ENCODE results near the gene SYTL2. TPM values are rescaled to one million over a fixed set of nuclear protein-coding genes. Genes with fewer than 3 reads are reported as not detected.

The SYTL2 gene
- total RNA-seq, 4 donors from 2014 or later = 140 to 1,280 (median 344) TPM

- H3K4me1 ChIP-seq = peaks cover 0 to 46% (median 19%) of the 10 kb centered on the region in 4 donors
- H3K36me3 ChIP-seq = no peaks in the 10 kb centered on the region
- TF ChIP-seq CTCF (IDR thresholded peaks at IDR 0.05) (no peak), POLR2AphosphoS5 (IDR thresholded peaks at IDR 0.05) (no peak), POLR2A (IDR thresholded peaks at IDR 0.05) (no peak), EP300 (IDR thresholded peaks at IDR 0.05; ENCODE audit: low read depth) (no peak)
- peak overlapping the region in 3 of 4 donors; percentile 63 to 66 (median 64) for H3K27ac ChIP-seq
- intact Hi-C loops (cut with DNase I; ENCODE audit: low total_unique reads) (no loop called here), in situ Hi-C loops (cut with MboI; ENCODE audit: low pct_ligation_motif_present in 1 of 4, low pct_unique_long_range_greater_than_20kb in 1 of 4, low sequenced_read_pairs in 3 of 4) (no loop called here)
- WGBS, 2 donors (ENCODE audit: low coverage in 1 of 2) = 73% methylated on average over 4 of the region's 4 CpGs; no CpG with 5 or more reads in 1 of the 2 donors
- H3K4me3 ChIP-seq = no peak overlapping the region
- no peaks in the 10 kb centered on the region for H3K9me3 ChIP-seq
- DNase-seq = no peak
- H3K27me3 ChIP-seq = no peaks in the 10 kb centered on the region
Measured at GRCh38 chr11:85800595-85801342, 10.2 kb downstream of the SYTL2 start.

- Histone ChIP-seq H3K9me3 (no peaks in the 10 kb centered on the region), H3K27ac (peak overlapping the region; percentile 58 to 66 (median 64)), H3K27me3 (no peaks in the 10 kb centered on the region), H3K4me1 (peaks cover 0 to 59% (median 25%) of the 10 kb centered on the region in 4 donors), H3K4me3 (no peak overlapping the region), H3K36me3 (no peaks in the 10 kb centered on the region)
- TF ChIP-seq POLR2AphosphoS5 (IDR thresholded peaks at IDR 0.05) (peak in 1 of 3 donors; percentile 37), EP300 (IDR thresholded peaks at IDR 0.05; ENCODE audit: low read depth) (no peak)
- intact Hi-C loops (cut with DNase I; ENCODE audit: low total_unique reads) = no loop called here
- in situ Hi-C loops (cut with MboI; ENCODE audit: low pct_ligation_motif_present in 1 of 4, low pct_unique_long_range_greater_than_20kb in 1 of 4, low sequenced_read_pairs in 3 of 4) = no loop called here
- no peak for DNase-seq
- WGBS, 2 donors (ENCODE audit: low coverage in 1 of 2) = 45 to 62% methylated on average over 2 of the region's 2 CpGs
Measured at GRCh38 chr11:85799142-85799541, 11.8 kb downstream of the SYTL2 start.

GRCh38 chr11:85798361-85798760, 12.6 kb downstream of the SYTL2 start:
- intact Hi-C loops (cut with DNase I; ENCODE audit: low total_unique reads) = no loop called here
- in situ Hi-C loops (cut with MboI; ENCODE audit: low pct_ligation_motif_present in 1 of 4, low pct_unique_long_range_greater_than_20kb in 1 of 4, low sequenced_read_pairs in 3 of 4) = no loop called here
- no peaks in the 10 kb centered on the region for H3K27me3 ChIP-seq
- no peaks in the 10 kb centered on the region for H3K9me3 ChIP-seq
- H3K4me1 ChIP-seq = peaks cover 0 to 59% (median 25%) of the 10 kb centered on the region in 4 donors
- peak overlapping the region in 2 of 4 donors; percentile 33 to 66 for H3K27ac ChIP-seq
- H3K36me3 ChIP-seq = no peaks in the 10 kb centered on the region
- TF ChIP-seq EP300 (IDR thresholded peaks at IDR 0.05; ENCODE audit: low read depth) (no peak), CTCF (IDR thresholded peaks at IDR 0.05) (no peak), POLR2A (IDR thresholded peaks at IDR 0.05) (no peak), POLR2AphosphoS5 (IDR thresholded peaks at IDR 0.05) (no peak)
- WGBS, 2 donors (ENCODE audit: low coverage in 1 of 2) = 71 to 87% methylated on average over 4 of the region's 4 CpGs
- DNase-seq = no peak
- H3K4me3 ChIP-seq = no peak overlapping the region

GRCh38 chr11:85795712-85796487, 15.0 kb downstream of the SYTL2 start:
- TF ChIP-seq CTCF (IDR thresholded peaks at IDR 0.05) = no peak
- no peak for TF ChIP-seq POLR2AphosphoS5 (IDR thresholded peaks at IDR 0.05)
- no peak for TF ChIP-seq EP300 (IDR thresholded peaks at IDR 0.05; ENCODE audit: low read depth)
- TF ChIP-seq POLR2A (IDR thresholded peaks at IDR 0.05) = no peak
- H3K4me3 ChIP-seq = no peak overlapping the region
- no peak for DNase-seq
- intact Hi-C loops (cut with DNase I; ENCODE audit: low total_unique reads) = no loop called here
- no peaks in the 10 kb centered on the region for H3K36me3 ChIP-seq
- H3K27ac ChIP-seq = peak overlapping the region in 1 of 4 donors; percentile 6
- in situ Hi-C loops (cut with MboI; ENCODE audit: low pct_ligation_motif_present in 1 of 4, low pct_unique_long_range_greater_than_20kb in 1 of 4, low sequenced_read_pairs in 3 of 4) = no loop called here
- no peaks in the 10 kb centered on the region for H3K9me3 ChIP-seq
- WGBS, 2 donors (ENCODE audit: low coverage in 1 of 2) = 49 to 61% methylated on average over 3 to 4 of the region's 4 CpGs
- peaks cover 0 to 68% (median 37%) of the 10 kb centered on the region in 4 donors for H3K4me1 ChIP-seq
- H3K27me3 ChIP-seq = no peaks in the 10 kb centered on the region
